Right lung (tissue), 5 donors: ENCODE data around the gene MATK. TPM values are rescaled to one million over a fixed set of nuclear protein-coding genes. Genes with fewer than 3 reads are reported as not detected.

Experiments used
- DNase-seq, 2 donors: peaks; one replicate each; pipeline ENCODE4 v3.0.0-alpha.2; 2013
- polyA plus RNA-seq, 5 donors: library from polyadenylated mRNA; unstranded; fragments of 120-200 nt; gene quantifications; one replicate each; pipeline versions ENCODE4 v1.2.1 to v1.2.3, GENCODE V29; 2013; ENCODE audit warnings: inconsistent platforms in 1 of 5, low replicate concordance in 1 of 5; ENCODE audit not compliant: insufficient read length in 5 of 5, insufficient read depth in 1 of 5

The MATK gene
- polyA plus RNA-seq, 5 donors: 0.84 to 2.7 (median 1.1) TPM

- no peak for DNase-seq
These were observed 4.8 kb upstream of the MATK start for GRCh38 chr19:3790941-3791340.

DNA sequence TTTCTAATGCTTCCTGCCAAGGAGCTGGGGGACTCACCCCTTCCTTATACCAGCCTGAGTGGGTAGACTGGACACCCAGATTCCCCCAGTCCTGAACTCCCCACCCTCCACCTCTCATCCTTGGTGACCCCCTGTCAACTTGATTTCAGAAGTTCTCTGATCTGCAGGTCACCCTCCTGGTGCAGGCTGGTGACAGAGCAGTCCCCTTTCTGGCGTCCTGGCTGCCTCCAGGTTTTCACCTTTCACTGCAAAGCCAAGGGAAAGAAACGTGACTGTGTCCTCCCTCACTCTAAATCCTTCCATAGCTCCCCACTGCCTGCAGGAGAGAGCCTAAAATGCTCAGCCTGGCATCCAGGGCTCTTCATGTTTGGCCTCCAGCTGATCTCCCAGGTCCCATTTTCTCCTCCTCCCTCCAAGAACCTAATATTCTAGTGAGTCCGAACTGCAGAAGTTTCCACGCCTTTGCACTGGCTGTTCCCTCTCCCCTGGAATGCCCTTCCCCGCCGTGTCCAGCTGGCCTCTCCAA, 4.1 kb upstream of the MATK start:
- DNase-seq: no peak

GRCh38 chr19:3788996-3789778, 3.0 kb upstream of the MATK start:
- no peak for DNase-seq

- DNase-seq: no peak
These were observed 687 bp downstream of the MATK start for GRCh38 chr19:3785451-3785937.

GRCh38 chr19:3784607-3785450, 1.4 kb downstream of the MATK start:
- DNase-seq: no peak

GRCh38 chr19:3783660-3784584, 2.3 kb downstream of the MATK start:
- DNase-seq: no peak

GRCh38 chr19:3782903-3783302, 3.3 kb downstream of the MATK start:
- DNase-seq: no peak

- no peak for DNase-seq
These were observed 3.9 kb downstream of the MATK start for GRCh38 chr19:3782330-3782729.

DNA sequence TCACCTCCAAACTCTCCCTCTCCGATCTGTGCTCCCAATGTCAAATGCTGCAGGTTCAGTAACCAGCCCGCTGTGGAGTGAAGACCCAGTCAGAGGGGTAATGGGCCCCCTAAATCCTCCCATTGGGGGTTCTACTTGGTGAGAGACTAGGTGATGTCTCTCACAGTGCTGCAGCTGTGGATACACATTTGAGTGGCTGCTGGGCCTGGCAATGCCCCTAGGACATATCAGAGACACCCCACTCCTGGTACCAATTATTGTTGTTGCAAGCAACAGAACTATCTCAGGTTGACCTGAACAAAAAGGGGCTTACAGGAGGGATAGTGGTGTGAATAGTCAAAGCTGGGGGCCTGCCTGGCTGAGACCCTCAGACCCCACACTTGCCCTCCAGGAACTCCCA, 4.6 kb downstream of the MATK start:
- DNase-seq: no peak

GRCh38 chr19:3780786-3781304, 5.3 kb downstream of the MATK start:
- DNase-seq: no peak

DNA sequence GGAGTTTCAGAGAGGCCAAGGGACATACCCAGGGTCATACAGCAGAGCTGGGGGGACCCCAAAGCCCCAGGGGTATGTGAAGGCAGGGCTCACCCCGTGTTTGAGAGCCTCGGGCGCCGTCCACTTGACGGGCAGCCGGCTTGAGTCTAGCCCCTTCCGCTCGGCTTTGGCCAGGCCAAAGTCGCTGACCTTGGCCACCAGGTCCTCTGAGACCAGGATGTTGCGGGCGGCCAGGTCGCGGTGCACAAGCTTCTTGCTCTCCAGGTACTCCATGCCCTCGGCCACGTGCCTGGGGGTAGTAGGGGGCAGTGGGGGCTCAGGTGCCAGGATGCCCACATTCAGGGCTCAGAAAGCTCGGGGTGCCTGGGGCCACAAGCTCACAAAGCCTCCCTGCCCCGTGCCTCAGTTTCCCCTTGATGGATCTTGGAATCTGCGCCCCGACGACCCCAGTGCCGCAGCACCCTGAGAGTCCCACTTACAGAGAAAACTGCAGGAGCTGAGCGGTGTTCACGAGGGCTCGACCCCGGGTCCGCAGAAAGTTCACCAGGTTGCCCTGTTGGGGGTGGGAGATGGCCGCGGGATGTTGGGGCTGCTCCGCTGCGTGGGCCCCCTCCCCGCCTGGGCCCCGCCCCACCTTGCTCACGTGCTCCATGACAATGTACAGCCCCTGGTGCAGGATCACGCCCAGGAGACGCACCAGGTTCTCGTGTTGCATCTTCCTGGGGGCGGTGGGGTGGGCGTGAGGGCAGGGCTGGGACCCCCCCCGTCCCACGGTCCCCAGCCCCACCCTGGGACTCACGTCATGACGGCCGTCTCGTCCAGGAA, 7.1 kb downstream of the MATK start:
- no peak for DNase-seq

DNA sequence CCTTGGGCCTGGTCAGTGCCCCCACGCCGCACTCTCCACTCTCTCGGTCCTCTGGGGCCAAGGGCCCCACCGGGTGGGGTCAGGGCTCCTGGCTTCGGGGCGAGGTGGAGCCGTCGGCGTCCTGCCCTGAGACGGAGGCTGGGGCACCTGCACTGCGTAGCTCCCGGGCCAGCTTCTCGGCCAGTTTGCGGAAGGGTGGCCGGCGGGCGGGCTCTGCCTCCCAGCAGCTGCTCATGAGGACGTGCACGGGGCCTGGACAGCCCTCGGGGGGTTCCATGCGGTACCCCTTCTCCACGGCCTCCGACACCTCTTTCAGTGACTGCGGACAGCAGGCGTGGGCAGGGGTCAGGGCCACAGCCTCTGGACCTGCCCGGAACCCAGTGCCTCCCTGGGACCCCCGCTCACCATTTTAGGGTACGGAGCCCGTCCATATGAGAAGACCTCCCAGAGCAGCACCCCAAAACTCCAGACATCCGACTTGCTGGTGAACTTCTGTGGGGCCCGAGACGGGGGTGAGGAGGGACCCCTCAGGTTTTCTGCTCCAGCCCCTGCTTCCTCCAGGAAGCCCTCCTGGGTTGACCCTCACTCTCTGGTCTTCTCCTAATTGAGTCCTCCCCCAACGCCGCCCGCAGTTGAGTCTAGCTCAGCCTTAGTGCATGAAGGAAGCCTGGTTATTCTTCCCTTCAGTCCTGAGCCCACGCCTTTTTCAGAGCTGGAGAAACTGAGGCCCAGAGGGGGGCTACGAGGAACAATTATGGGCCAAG, 7.9 kb downstream of the MATK start:
- DNase-seq: no peak

GRCh38 chr19:3776479-3777040, 9.6 kb downstream of the MATK start:
- no peak for DNase-seq

DNA sequence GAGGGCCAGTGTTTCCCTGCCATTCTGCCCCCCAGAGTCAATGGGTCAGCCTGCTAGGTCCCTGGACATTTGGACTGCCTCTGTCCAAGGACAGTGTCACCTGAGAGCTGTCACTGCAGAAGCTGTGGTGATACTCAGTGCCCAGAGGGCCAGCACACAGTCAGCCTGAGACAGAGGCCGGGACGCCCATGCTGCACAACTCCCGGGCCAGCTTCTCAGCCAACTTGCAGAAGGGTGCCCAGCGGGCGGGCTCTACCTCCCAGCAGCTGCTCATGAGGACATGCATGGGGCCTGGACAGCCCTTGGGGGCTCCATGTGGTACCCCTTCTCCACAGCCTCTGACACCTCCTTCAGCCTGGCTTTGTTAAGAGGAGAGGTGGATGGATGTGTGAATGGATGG, 10.3 kb downstream of the MATK start:
- no peak for DNase-seq

DNA sequence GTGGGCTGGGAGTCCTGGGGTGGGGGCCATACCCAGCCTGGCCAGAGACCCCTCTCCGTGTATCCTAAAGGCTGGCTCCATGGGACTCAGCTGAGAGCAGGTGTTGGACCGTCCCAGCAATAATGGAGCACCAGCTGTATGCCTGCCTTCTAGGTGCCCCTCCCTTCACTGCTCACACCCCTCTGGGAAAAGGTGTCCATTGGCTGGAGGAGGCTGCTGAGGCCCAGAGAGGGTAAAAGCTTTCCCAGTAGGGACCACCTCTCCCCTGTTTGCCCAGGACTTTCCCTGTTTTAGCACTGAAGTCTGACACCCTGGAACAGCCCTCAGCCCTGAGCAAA, 10.8 kb downstream of the MATK start:
- no peak for DNase-seq

- DNase-seq: no peak
These were observed 11.4 kb downstream of the MATK start for GRCh38 chr19:3774621-3775373.

DNA sequence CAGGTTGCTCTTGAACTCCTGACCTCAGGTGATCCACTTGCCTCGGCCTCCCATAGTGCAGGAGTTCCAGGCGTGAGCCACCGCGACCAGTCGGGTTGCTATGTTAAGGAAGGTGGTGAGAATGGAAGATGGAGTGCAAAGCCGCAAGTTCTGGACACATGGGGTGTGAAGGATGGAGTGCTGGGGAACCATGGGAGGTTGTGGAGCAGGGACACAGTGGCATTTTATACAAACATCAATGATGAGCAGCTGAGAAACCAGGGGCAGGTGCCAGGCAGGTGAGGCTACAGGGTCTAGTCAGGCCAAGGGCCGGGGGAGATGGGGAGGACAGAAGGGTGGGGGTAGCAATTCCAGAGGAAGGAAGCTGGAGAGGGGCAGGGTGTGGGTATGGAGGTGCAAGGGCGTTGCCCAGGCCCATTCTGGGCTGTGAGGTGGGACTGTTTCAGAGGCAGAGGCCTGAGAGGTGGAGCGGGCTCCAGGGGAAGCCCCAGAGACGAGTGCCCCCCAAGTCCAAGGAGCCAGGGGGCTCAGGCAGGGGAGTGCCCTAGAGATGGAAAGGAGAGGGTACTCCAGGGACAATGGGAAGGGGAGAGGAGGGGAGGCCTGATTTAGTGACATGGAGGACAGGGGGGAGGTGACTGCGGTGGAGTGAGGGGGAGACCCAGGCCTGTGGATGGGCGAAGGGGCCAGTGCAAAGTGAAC, 12.2 kb downstream of the MATK start:
- DNase-seq: no peak

- no peak for DNase-seq
These were observed 14.2 kb downstream of the MATK start, which contains the start of gene RAX2 for GRCh38 chr19:3771906-3772455. Gene RAX2 (minus strand): TSS chr19:3772228. CDS start chr19:3771742, 486 bp downstream.
